Fibroblast of peridontal ligament (primary cell): ENCODE measurements around the gene CYBA.
A peak's percentile ranks its signal among the peaks of the same experiment; 100 is the strongest.

Experiments
- DNase-seq: peaks from one replicate; pipeline ENCODE4 v3.0.0-alpha.2; 2010; ENCODE audit errors: extremely low read depth

CYBA gene

GRCh38 chr16:88662843-88663606 lies 12.2 kb upstream of the CYBA start, which contains the start of gene MVD:
TSS of gene MVD (minus strand) at chr16:88663091. CDS start at chr16:88663080, 11 bp downstream.
- peak; percentile 96 for DNase-seq

GRCh38 chr16:88662222-88662842 lies 11.5 kb upstream of the CYBA start:
- no peak for DNase-seq

- no peak for DNase-seq
Observed at GRCh38 chr16:88661468-88661867, 10.6 kb upstream of the CYBA start.

GRCh38 chr16:88659160-88659559 lies 8.3 kb upstream of the CYBA start:
- no peak for DNase-seq

- DNase-seq, result no peak
Observed at GRCh38 chr16:88658714-88659113, 7.9 kb upstream of the CYBA start.

GRCh38 chr16:88657371-88657770 lies 6.5 kb upstream of the CYBA start:
- no peak for DNase-seq

- DNase-seq, result no peak
Observed at GRCh38 chr16:88656291-88656980, 5.6 kb upstream of the CYBA start.

- DNase-seq, result no peak
Observed at GRCh38 chr16:88655733-88656281, 5.0 kb upstream of the CYBA start.

GRCh38 chr16:88655053-88655732 lies 4.3 kb upstream of the CYBA start:
- no peak for DNase-seq

- DNase-seq, result no peak
Observed at GRCh38 chr16:88654363-88655052, 3.7 kb upstream of the CYBA start.

- DNase-seq, result no peak
Observed at GRCh38 chr16:88653596-88654362, 2.9 kb upstream of the CYBA start.

- no peak for DNase-seq
Observed at GRCh38 chr16:88653101-88653500, 2.2 kb upstream of the CYBA start.

GRCh38 chr16:88652762-88653063 lies 1.9 kb upstream of the CYBA start:
- no peak for DNase-seq

GRCh38 chr16:88651989-88652761 lies 1.3 kb upstream of the CYBA start:
- DNase-seq, result no peak

- DNase-seq, result no peak
Observed at GRCh38 chr16:88651276-88651988, 579 bp upstream of the CYBA start.

GRCh38 chr16:88649924-88650748 lies 717 bp downstream of the CYBA start:
- no peak for DNase-seq

- DNase-seq, result no peak
Observed at GRCh38 chr16:88649195-88649923, 1.5 kb downstream of the CYBA start.
